Gastroesophageal sphincter (tissue), 4 donors: ENCODE measurements around the gene CPT1C. TPM values are rescaled to one million over a fixed set of nuclear protein-coding genes. Genes with fewer than 3 reads are reported as not detected.

ENCODE experiments used
- ATAC-seq: fragments of 150-250 bp; one replicate; pipeline ENCODE4 v1.9.1; 2016; ENCODE audit warnings: mild to moderate bottlenecking, moderate library complexity
- H3K27ac ChIP-seq, 4 donors: fragments of 200-600 bp; sonication (generic) in 3 of 4; 1 replicate in 3 of 4; 2 replicates in 1 of 4; pipeline ENCODE4 v1.5.1; 2016 to 2019
- H3K27me3 ChIP-seq: fragments of 200-600 bp; sonication (generic); one replicate; pipeline ENCODE4 v1.5.1; 2019
- H3K36me3 ChIP-seq, 2 donors: fragments of 200-600 bp; sonication (generic); one replicate each; pipeline ENCODE4 v1.5.1; 2019; ENCODE audit warnings: control low read depth in 1 of 2
- H3K4me1 ChIP-seq, 3 donors: fragments of 200-600 bp; sonication (generic); 1 replicate in 2 of 3; 2 replicates in 1 of 3; pipeline ENCODE4 v1.5.1; 2016 to 2019; ENCODE audit warnings: control low read depth in 2 of 3
- H3K4me3 ChIP-seq, 2 donors: fragments of 200-600 bp; sonication (generic); one replicate each; pipeline ENCODE4 v1.5.1; 2019; ENCODE audit warnings: mild to moderate bottlenecking in 1 of 2, moderate library complexity in 1 of 2
- H3K9me3 ChIP-seq, 3 donors: fragments of 200-600 bp; sonication (generic); one replicate each; pipeline ENCODE4 v1.5.1; 2017 to 2019; ENCODE audit warnings: control low read depth in 2 of 3
- CTCF ChIP-seq, 4 experiments: fragments of 200-600 bp in 2 of 4; fragments of 450-650 bp in 2 of 4; sonication (generic) in 1 of 4; IDR thresholded peaks; one replicate each; pipeline ENCODE4 v1.5.1; 2017 to 2019; ENCODE audit warnings: antibody characterized with exemption in 4 of 4, mild to moderate bottlenecking in 2 of 4, moderate library complexity in 2 of 4
- EP300 ChIP-seq: sonication (generic); formaldehyde crosslinking; IDR thresholded peaks from one replicate; pipeline ENCODE4 v1.6.1; 2017; ENCODE audit warnings: antibody characterized with exemption, mild to moderate bottlenecking
- POLR2A ChIP-seq, 2 donors: fragments of 450-650 bp; IDR thresholded peaks; one replicate each; pipeline ENCODE4 v1.6.1; 2017; ENCODE audit warnings: antibody characterized with exemption in 2 of 2, mild to moderate bottlenecking in 2 of 2, moderate library complexity in 1 of 2
- POLR2AphosphoS5 ChIP-seq: sonication (generic); formaldehyde crosslinking; IDR thresholded peaks from one replicate; pipeline ENCODE4 v1.6.1; 2017; ENCODE audit warnings: antibody characterized with exemption
- WGBS, 2 donors: methylation state at CpG; one replicate each; pipeline ENCODE4 v1.1.5; 2018; ENCODE audit warnings: low coverage in 1 of 2; 5-methylcytosine and 5-hydroxymethylcytosine counted together
- total RNA-seq, 4 donors: library from RNA; depleted of rRNA; stranded (reverse); fragments of >200 nt; gene quantifications; one replicate each; pipeline ENCODE4 v1.1.0, GENCODE V29; 2016

CPT1C gene
- total RNA-seq, 4 donors from 2014 or later, result 2.0 to 3.0 (median 2.6) TPM

- H3K9me3 ChIP-seq, result no peaks in the 10 kb centered on the region
Measured at GRCh38 chr19:49704888-49705642, 14.1 kb downstream of the CPT1C start.

GRCh38 chr19:49705919-49706318 is 15.0 kb downstream of the CPT1C start:
- no peaks in the 10 kb centered on the region for H3K9me3 ChIP-seq
- H3K27ac ChIP-seq, result no peak overlapping the region
- H3K36me3 ChIP-seq, result no peaks in the 10 kb centered on the region
- no peaks in the 10 kb centered on the region for H3K4me1 ChIP-seq
- H3K4me3 ChIP-seq, result no peak overlapping the region
- WGBS, 2 donors, result 91 to 100% methylated on average over 1 to 6 of the region's 16 CpGs
- TF ChIP-seq CTCF (IDR thresholded peaks at IDR 0.05) (no peak), POLR2AphosphoS5 (no peak), EP300 (no peak), POLR2A (IDR thresholded peaks at IDR 0.05) (no peak)
- H3K27me3 ChIP-seq, result peaks cover 6% of the 10 kb centered on the region
- no peak for ATAC-seq

More at GRCh38 chr19:49704888-49705642, 14.1 kb downstream of the CPT1C start:
- no peak for TF ChIP-seq CTCF (IDR thresholded peaks at IDR 0.05)
- Histone ChIP-seq H3K27ac (no peak overlapping the region), H3K36me3 (no peaks in the 10 kb centered on the region), H3K27me3 (peaks cover 6% of the 10 kb centered on the region), H3K4me3 (no peak overlapping the region), H3K4me1 (no peaks in the 10 kb centered on the region)
- WGBS, 2 donors, result 80 to 88% methylated on average over 4 to 10 of the region's 22 CpGs
- ATAC-seq, result no peak

- Histone ChIP-seq H3K27me3 (no peaks in the 10 kb centered on the region), H3K27ac (no peak overlapping the region), H3K9me3 (no peaks in the 10 kb centered on the region), H3K4me3 (no peak overlapping the region), H3K4me1 (no peaks in the 10 kb centered on the region), H3K36me3 (no peaks in the 10 kb centered on the region)
- TF ChIP-seq CTCF (IDR thresholded peaks at IDR 0.05), result no peak
- no peak for TF ChIP-seq EP300
- TF ChIP-seq POLR2AphosphoS5, result no peak
- TF ChIP-seq POLR2A (IDR thresholded peaks at IDR 0.05), result no peak
- no peak for ATAC-seq
- 78 to 86% methylated on average over 6 to 20 of the region's 20 CpGs for WGBS, 2 donors
Measured at GRCh38 chr19:49710372-49710951, 19.5 kb downstream of the CPT1C start.

GRCh38 chr19:49712397-49712859 is 21.5 kb downstream of the CPT1C start:
- H3K36me3 ChIP-seq, result no peaks in the 10 kb centered on the region
- no peaks in the 10 kb centered on the region for H3K27me3 ChIP-seq
- no peaks in the 10 kb centered on the region for H3K4me1 ChIP-seq
- H3K4me3 ChIP-seq, result no peak overlapping the region
- no peaks in the 10 kb centered on the region for H3K9me3 ChIP-seq
- no peak overlapping the region for H3K27ac ChIP-seq
- TF ChIP-seq POLR2AphosphoS5 (no peak), POLR2A (IDR thresholded peaks at IDR 0.05) (no peak), EP300 (no peak), CTCF (IDR thresholded peaks at IDR 0.05) (no peak)
- peak; percentile 51 for ATAC-seq
- 37 to 69% methylated on average over 11 to 14 of the region's 20 CpGs for WGBS, 2 donors
